PC-9 (cell line): ENCODE data around the gene QPCTL. TPM values are rescaled to one million over a fixed set of nuclear protein-coding genes. Genes with fewer than 3 reads are reported as not detected.

ENCODE experiments used
- BruUV-seq: library from RNA; stranded (reverse); fragments of 400-500 nt; replicated peaks from 2 replicates; lab custom pipeline; 2021; lab: Mats Ljungman, UMichigan
- CTCF ChIA-PET: fragments of 300-600 bp; sonication (Branson Sonifier 250); formaldehyde crosslinking; loops from one replicate; lab custom pipeline; 2022; ENCODE audit warnings: antibody characterized with exemption; lab: Charles Lee
- POLR2A ChIA-PET: fragments of 300-600 bp; sonication (Branson Sonifier 250); formaldehyde crosslinking; loops from one replicate; lab custom pipeline; 2022; ENCODE audit warnings: antibody characterized with exemption; ENCODE audit not compliant: unreplicated experiment; lab: Charles Lee
- DNase-seq, 2 experiments: peaks; one replicate each; pipeline versions ENCODE4 v3.0.0 to v3.0.0-alpha.2; 2015 to 2022; ENCODE audit warnings: mixed read lengths in 1 of 2
- H2AFZ ChIP-seq: fragments of 200-600 bp; sonication (generic); 2 replicates; pipeline ENCODE4 v1.8.1; 2017; ENCODE audit warnings: antibody characterized with exemption
- H3F3A ChIP-seq: fragments of 200-600 bp; sonication (generic); 2 replicates; pipeline ENCODE4 v1.8.1; 2017; ENCODE audit warnings: antibody characterized with exemption, mild to moderate bottlenecking, low read depth; ENCODE audit not compliant: insufficient read depth
- H3K27ac ChIP-seq: fragments of 200-600 bp; sonication (generic); 2 replicates; pipeline ENCODE4 v1.6.1; 2016; ENCODE audit warnings: mixed run types
- H3K27me3 ChIP-seq: fragments of 200-600 bp; sonication (generic); 2 replicates; pipeline ENCODE4 v1.6.1; 2016; ENCODE audit warnings: low read depth, mixed run types; ENCODE audit not compliant: insufficient read depth
- H3K36me3 ChIP-seq: fragments of 200-600 bp; sonication (generic); 2 replicates; pipeline ENCODE4 v1.6.1; 2016; ENCODE audit warnings: low read depth, mixed run types
- H3K4me1 ChIP-seq: fragments of 200-600 bp; sonication (generic); replicated peaks from 2 replicates; pipeline ENCODE4 v1.6.1; 2016; ENCODE audit warnings: mixed run types; ENCODE audit not compliant: insufficient read depth
- H3K4me2 ChIP-seq: fragments of 200-600 bp; sonication (generic); 2 replicates; pipeline ENCODE4 v1.6.1; 2017; ENCODE audit warnings: mixed run types
- H3K4me3 ChIP-seq: fragments of 200-600 bp; sonication (generic); 2 replicates; pipeline ENCODE4 v1.6.1; 2016; ENCODE audit warnings: mixed run types
- H3K79me2 ChIP-seq: fragments of 200-600 bp; sonication (generic); 2 replicates; pipeline ENCODE4 v1.6.1; 2017; ENCODE audit warnings: low read depth, mixed run types
- H3K9me2 ChIP-seq: fragments of 200-600 bp; sonication (generic); 2 replicates; pipeline ENCODE4 v1.8.1; 2017; ENCODE audit warnings: mild to moderate bottlenecking; ENCODE audit not compliant: insufficient read depth
- H3K9me3 ChIP-seq: fragments of 200-600 bp; sonication (generic); 2 replicates; pipeline ENCODE4 v1.8.1; 2016; ENCODE audit warnings: low read depth; ENCODE audit not compliant: insufficient read depth
- H4K20me1 ChIP-seq: fragments of 200-600 bp; sonication (generic); 2 replicates; pipeline ENCODE4 v1.8.1; 2017; ENCODE audit not compliant: insufficient read depth
- CTCF ChIP-seq: fragments of 200-600 bp; sonication (generic); conservative IDR thresholded peaks from 2 replicates; pipeline ENCODE4 v1.6.1; 2017; ENCODE audit warnings: mixed run types, antibody characterized with exemption, mild to moderate bottlenecking, moderate library complexity
- EZH2 ChIP-seq: fragments of 200-600 bp; sonication (generic); IDR thresholded peaks from 2 replicates; pipeline ENCODE4 v1.8.0; 2017; ENCODE audit warnings: antibody characterized with exemption, low read depth
- intact Hi-C: fragments of 100-400 bp; cut with micrococcal nuclease; formaldehyde crosslinking; loops from one replicate; pipeline ENCODE4 v1.10.0; 2022; ENCODE audit not compliant: unreplicated experiment
- total RNA-seq: library from RNA; stranded (reverse); gene quantifications from 2 replicates; pipeline ENCODE4 v1.2.3, GENCODE V29; 2021

Gene QPCTL
- total RNA-seq, 1 experiment from 2014 or later: 27.6 TPM

- H3K4me1 ChIP-seq: peaks cover 28% of the 10 kb centered on the region
- no peak overlapping the region for H2AFZ ChIP-seq
- no peaks in the 10 kb centered on the region for H4K20me1 ChIP-seq
- H3K27me3 ChIP-seq: no peaks in the 10 kb centered on the region
- ChIA-PET POLR2A (no interaction called here), CTCF (interaction anchor here (0.6 to 0.8 kb wide), 5 partner anchors 27 to 125 kb away, joined by 3 to 19 read pairs (median 3); no protein-coding TSS in a partner anchor)
- H3K79me2 ChIP-seq: no peaks in the 10 kb centered on the region
- intact Hi-C loops: loop anchor here (1.0 to 5.0 kb wide), 7 partner anchors 37 to 159 kb away; partner anchors contain the start of genes OPA3 and VASP
- H3F3A ChIP-seq: peaks cover 52% of the 10 kb centered on the region
- no peak overlapping the region for H3K27ac ChIP-seq
- H3K4me3 ChIP-seq: no peak overlapping the region
- H3K9me3 ChIP-seq: no peaks in the 10 kb centered on the region
- BruUV-seq: no TSS peak
- no peak for TF ChIP-seq EZH2
- no peak for TF ChIP-seq CTCF
- H3K36me3 ChIP-seq: no peaks in the 10 kb centered on the region
- H3K4me2 ChIP-seq: no peak overlapping the region
- H3K9me2 ChIP-seq: no peaks in the 10 kb centered on the region
- DNase-seq: no peak
Observed at GRCh38 chr19:45643927-45644771, 48.3 kb upstream of the QPCTL start.

GRCh38 chr19:45645068-45645630 is 47.3 kb upstream of the QPCTL start:
- no peaks in the 10 kb centered on the region for H3K79me2 ChIP-seq
- DNase-seq: no peak
- H3K4me3 ChIP-seq: peak overlapping the region; percentile 40; the same call in 1 of the 2 replicates
- H3K27ac ChIP-seq: no peak overlapping the region
- peaks cover 44% of the 10 kb centered on the region for H3F3A ChIP-seq
- ChIA-PET POLR2A (no interaction called here), CTCF (interaction anchor here (0.5 to 1.2 kb wide), 3 partner anchors 8 to 337 kb away, joined by 6 to 13 read pairs (median 9); no protein-coding TSS in a partner anchor)
- H3K4me2 ChIP-seq: peak overlapping the region; percentile 66
- H3K27me3 ChIP-seq: no peaks in the 10 kb centered on the region
- H4K20me1 ChIP-seq: no peaks in the 10 kb centered on the region
- intact Hi-C loops: no loop called here
- no peak overlapping the region for H2AFZ ChIP-seq
- no TSS peak for BruUV-seq
- TF ChIP-seq EZH2: no peak
- no peak for TF ChIP-seq CTCF
- H3K9me3 ChIP-seq: no peaks in the 10 kb centered on the region
- H3K9me2 ChIP-seq: no peaks in the 10 kb centered on the region
- H3K36me3 ChIP-seq: no peaks in the 10 kb centered on the region
- H3K4me1 ChIP-seq: peaks cover 20% of the 10 kb centered on the region

- Histone ChIP-seq H3K27ac (no peak overlapping the region), H2AFZ (peak overlapping the region; percentile 29; the same call in 1 of the 2 replicates), H4K20me1 (no peaks in the 10 kb centered on the region), H3K4me3 (peak overlapping the region; percentile 40; the same call in 1 of the 2 replicates), H3K79me2 (no peaks in the 10 kb centered on the region), H3K27me3 (no peaks in the 10 kb centered on the region), H3F3A (peaks cover 37% of the 10 kb centered on the region), H3K36me3 (no peaks in the 10 kb centered on the region), H3K4me2 (peak overlapping the region; percentile 66), H3K9me3 (no peaks in the 10 kb centered on the region), H3K9me2 (no peaks in the 10 kb centered on the region), H3K4me1 (peaks cover 14% of the 10 kb centered on the region)
- DNase-seq: peak; percentile 74 to 76
- ChIA-PET POLR2A (interaction anchor here (0.7 kb wide), 1 partner anchor 32 kb away, joined by 8 read pairs; no protein-coding TSS in a partner anchor), CTCF (interaction anchor here (0.5 to 1.2 kb wide), 4 partner anchors 8 to 338 kb away, joined by 5 to 13 read pairs (median 8); no protein-coding TSS in a partner anchor)
- TF ChIP-seq EZH2: no peak
- intact Hi-C loops: no loop called here
- BruUV-seq: no TSS peak
Observed at GRCh38 chr19:45645631-45646344, 46.7 kb upstream of the QPCTL start.
